ENCODE data around the gene RYR3. TPM values are rescaled to one million over a fixed set of nuclear protein-coding genes. Genes with fewer than 3 reads are reported as not detected.

RYR3 gene
- total RNA-seq, 1 donor from 2014 or later, result 1.5 TPM

- H3K4me1 Mint-ChIP-seq (ENCODE audit: low read depth, unreplicated experiment), result peaks cover 6% of the 10 kb centered on the region
- no peak overlapping the region for H3K9ac ChIP-seq (ENCODE audit: low read length)
- H3K27ac Mint-ChIP-seq (ENCODE audit: unreplicated experiment), result no peak overlapping the region
- no peak overlapping the region for H2AFZ ChIP-seq (ENCODE audit: low read depth, low read length)
- FAIRE-seq (no peak), DNase-seq (ENCODE audit: low read depth) (no peak)
- H3K4me1 ChIP-seq (ENCODE audit: insufficient read depth, low read length), result no peaks in the 10 kb centered on the region
- H3K36me3 ChIP-seq (ENCODE audit: insufficient read depth, low read length), result no peaks in the 10 kb centered on the region
- H3K9me3 Mint-ChIP-seq (ENCODE audit: unreplicated experiment), result no peaks in the 10 kb centered on the region
- H3K27me3 ChIP-seq (ENCODE audit: insufficient read depth, low read length), result no peaks in the 10 kb centered on the region
- H4K20me1 ChIP-seq (ENCODE audit: insufficient read depth, low read length), result no peaks in the 10 kb centered on the region
- no peak overlapping the region for H3K4me3 Mint-ChIP-seq (ENCODE audit: unreplicated experiment)
- TF ChIP-seq EZH2 (IDR thresholded peaks at IDR 0.05; ENCODE audit: insufficient read depth, low read length), result no peak
- no peak for TF ChIP-seq CTCF (IDR thresholded peaks at IDR 0.05; ENCODE audit: insufficient read depth, low read depth, low read length)
- peaks cover 2% of the 10 kb centered on the region for H3K27me3 Mint-ChIP-seq (ENCODE audit: low read depth, unreplicated experiment)
- H3K79me2 ChIP-seq (ENCODE audit: insufficient read depth, low read length), result no peaks in the 10 kb centered on the region
- no peaks in the 10 kb centered on the region for H3K9me3 ChIP-seq (ENCODE audit: insufficient read depth, low read depth, low read length)
- no peaks in the 10 kb centered on the region for H3K36me3 Mint-ChIP-seq (ENCODE audit: low read depth, unreplicated experiment)
- H3K27ac ChIP-seq (ENCODE audit: low read depth, low read length), result no peak overlapping the region
- no peak overlapping the region for H3K4me3 ChIP-seq (ENCODE audit: insufficient read depth, low read depth, low read length)
- no peak overlapping the region for H3K4me2 ChIP-seq (ENCODE audit: low read length)
Measured at GRCh38 chr15:33398555-33398954, 87.8 kb downstream of the RYR3 start.

GRCh38 chr15:33400941-33401340, 90.2 kb downstream of the RYR3 start:
- no peak overlapping the region for H3K27ac Mint-ChIP-seq (ENCODE audit: unreplicated experiment)
- Histone ChIP-seq H3K4me1 (ENCODE audit: insufficient read depth, low read length) (no peaks in the 10 kb centered on the region), H3K36me3 (ENCODE audit: insufficient read depth, low read length) (no peaks in the 10 kb centered on the region), H3K4me3 (ENCODE audit: insufficient read depth, low read depth, low read length) (no peak overlapping the region), H4K20me1 (ENCODE audit: insufficient read depth, low read length) (no peaks in the 10 kb centered on the region), H3K4me2 (ENCODE audit: low read length) (no peak overlapping the region), H3K27me3 (ENCODE audit: insufficient read depth, low read length) (no peaks in the 10 kb centered on the region), H2AFZ (ENCODE audit: low read depth, low read length) (no peak overlapping the region), H3K79me2 (ENCODE audit: insufficient read depth, low read length) (no peaks in the 10 kb centered on the region), H3K9me3 (ENCODE audit: insufficient read depth, low read depth, low read length) (no peaks in the 10 kb centered on the region), H3K9ac (ENCODE audit: low read length) (no peak overlapping the region), H3K27ac (ENCODE audit: low read depth, low read length) (no peak overlapping the region)
- DNase-seq (ENCODE audit: low read depth) (no peak), FAIRE-seq (no peak)
- no peak overlapping the region for H3K4me3 Mint-ChIP-seq (ENCODE audit: unreplicated experiment)
- TF ChIP-seq CTCF (IDR thresholded peaks at IDR 0.05; ENCODE audit: insufficient read depth, low read depth, low read length) (no peak), EZH2 (IDR thresholded peaks at IDR 0.05; ENCODE audit: insufficient read depth, low read length) (no peak)
- peaks cover 2% of the 10 kb centered on the region for H3K27me3 Mint-ChIP-seq (ENCODE audit: low read depth, unreplicated experiment)
- H3K9me3 Mint-ChIP-seq (ENCODE audit: unreplicated experiment), result no peaks in the 10 kb centered on the region
- H3K36me3 Mint-ChIP-seq (ENCODE audit: low read depth, unreplicated experiment), result no peaks in the 10 kb centered on the region
- H3K4me1 Mint-ChIP-seq (ENCODE audit: low read depth, unreplicated experiment), result peaks cover 7% of the 10 kb centered on the region

GRCh38 chr15:33402600-33402999, 91.8 kb downstream of the RYR3 start:
- no peak for FAIRE-seq

More at GRCh38 chr15:33402600-33402999, 91.8 kb downstream of the RYR3 start:
- Histone ChIP-seq H3K4me1 (ENCODE audit: insufficient read depth, low read length) (no peaks in the 10 kb centered on the region), H3K9ac (ENCODE audit: low read length) (no peak overlapping the region), H3K27me3 (ENCODE audit: insufficient read depth, low read length) (no peaks in the 10 kb centered on the region), H3K79me2 (ENCODE audit: insufficient read depth, low read length) (no peaks in the 10 kb centered on the region), H3K9me3 (ENCODE audit: insufficient read depth, low read depth, low read length) (no peaks in the 10 kb centered on the region), H3K4me2 (ENCODE audit: low read length) (no peak overlapping the region), H3K36me3 (ENCODE audit: insufficient read depth, low read length) (no peaks in the 10 kb centered on the region), H3K4me3 (ENCODE audit: insufficient read depth, low read depth, low read length) (no peak overlapping the region), H3K27ac (ENCODE audit: low read depth, low read length) (no peak overlapping the region), H2AFZ (ENCODE audit: low read depth, low read length) (no peak overlapping the region), H4K20me1 (ENCODE audit: insufficient read depth, low read length) (no peaks in the 10 kb centered on the region)
- no peaks in the 10 kb centered on the region for H3K36me3 Mint-ChIP-seq (ENCODE audit: low read depth, unreplicated experiment)
- no peak overlapping the region for H3K27ac Mint-ChIP-seq (ENCODE audit: unreplicated experiment)
- H3K4me3 Mint-ChIP-seq (ENCODE audit: unreplicated experiment), result no peak overlapping the region
- peaks cover 8% of the 10 kb centered on the region for H3K27me3 Mint-ChIP-seq (ENCODE audit: low read depth, unreplicated experiment)
- no peak for TF ChIP-seq EZH2 (IDR thresholded peaks at IDR 0.05; ENCODE audit: insufficient read depth, low read length)
- no peak for TF ChIP-seq CTCF (IDR thresholded peaks at IDR 0.05; ENCODE audit: insufficient read depth, low read depth, low read length)
- peaks cover 2% of the 10 kb centered on the region for H3K9me3 Mint-ChIP-seq (ENCODE audit: unreplicated experiment)
- H3K4me1 Mint-ChIP-seq (ENCODE audit: low read depth, unreplicated experiment), result peaks cover 7% of the 10 kb centered on the region
- no peak for DNase-seq (ENCODE audit: low read depth)

Measured in astrocyte (in vitro differentiated cells and primary cell).